Measurements from ENCODE around the gene ADIG.

Gene ADIG

GRCh38 chr20:38564680-38565079 is 16.3 kb upstream of the ADIG start:
- ATAC-seq (ENCODE audit: insufficient read depth, low read depth) (no peak), DNase-seq (no peak)
- no peaks in the 10 kb centered on the region for H3K4me1 ChIP-seq (ENCODE audit: insufficient read depth, low read length)
- H3K27ac ChIP-seq (ENCODE audit: low read length) = no peak overlapping the region
- no peak overlapping the region for H3K4me3 ChIP-seq (ENCODE audit: low read depth in 1 of 2, low read length in 2 of 2)
- H3K9ac ChIP-seq (ENCODE audit: low read depth, low read length) = no peak overlapping the region
- H2AFZ ChIP-seq (ENCODE audit: low read depth, low read length) = no peak overlapping the region
- H3K27me3 ChIP-seq (ENCODE audit: insufficient read depth, low read length, poor library complexity) = no peaks in the 10 kb centered on the region
- H3K9me3 ChIP-seq (ENCODE audit: insufficient read depth, low read length, severe bottlenecking) = no peaks in the 10 kb centered on the region
- H3K79me2 ChIP-seq (ENCODE audit: insufficient read depth, low read length) = no peaks in the 10 kb centered on the region
- H3K36me3 ChIP-seq (ENCODE audit: insufficient read depth, low read length) = peaks cover 76% of the 10 kb centered on the region
- no peak overlapping the region for H3K4me2 ChIP-seq (ENCODE audit: insufficient read depth, low read length)
- H4K20me1 ChIP-seq (ENCODE audit: insufficient read depth, low read length) = no peaks in the 10 kb centered on the region
- TF ChIP-seq, protein P1, sequence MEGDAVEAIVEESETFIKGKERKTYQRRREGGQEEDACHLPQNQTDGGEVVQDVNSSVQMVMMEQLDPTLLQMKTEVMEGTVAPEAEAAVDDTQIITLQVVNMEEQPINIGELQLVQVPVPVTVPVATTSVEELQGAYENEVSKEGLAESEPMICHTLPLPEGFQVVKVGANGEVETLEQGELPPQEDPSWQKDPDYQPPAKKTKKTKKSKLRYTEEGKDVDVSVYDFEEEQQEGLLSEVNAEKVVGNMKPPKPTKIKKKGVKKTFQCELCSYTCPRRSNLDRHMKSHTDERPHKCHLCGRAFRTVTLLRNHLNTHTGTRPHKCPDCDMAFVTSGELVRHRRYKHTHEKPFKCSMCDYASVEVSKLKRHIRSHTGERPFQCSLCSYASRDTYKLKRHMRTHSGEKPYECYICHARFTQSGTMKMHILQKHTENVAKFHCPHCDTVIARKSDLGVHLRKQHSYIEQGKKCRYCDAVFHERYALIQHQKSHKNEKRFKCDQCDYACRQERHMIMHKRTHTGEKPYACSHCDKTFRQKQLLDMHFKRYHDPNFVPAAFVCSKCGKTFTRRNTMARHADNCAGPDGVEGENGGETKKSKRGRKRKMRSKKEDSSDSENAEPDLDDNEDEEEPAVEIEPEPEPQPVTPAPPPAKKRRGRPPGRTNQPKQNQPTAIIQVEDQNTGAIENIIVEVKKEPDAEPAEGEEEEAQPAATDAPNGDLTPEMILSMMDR (IDR thresholded peaks at IDR 0.05; ENCODE audit: borderline replicate concordance, extremely low read depth, low read length, poor library complexity, severe bottlenecking) = no peak
- TF ChIP-seq EZH2 (IDR thresholded peaks at IDR 0.05; ENCODE audit: borderline replicate concordance, low read depth, low read length, severe bottlenecking) = no peak

DNA sequence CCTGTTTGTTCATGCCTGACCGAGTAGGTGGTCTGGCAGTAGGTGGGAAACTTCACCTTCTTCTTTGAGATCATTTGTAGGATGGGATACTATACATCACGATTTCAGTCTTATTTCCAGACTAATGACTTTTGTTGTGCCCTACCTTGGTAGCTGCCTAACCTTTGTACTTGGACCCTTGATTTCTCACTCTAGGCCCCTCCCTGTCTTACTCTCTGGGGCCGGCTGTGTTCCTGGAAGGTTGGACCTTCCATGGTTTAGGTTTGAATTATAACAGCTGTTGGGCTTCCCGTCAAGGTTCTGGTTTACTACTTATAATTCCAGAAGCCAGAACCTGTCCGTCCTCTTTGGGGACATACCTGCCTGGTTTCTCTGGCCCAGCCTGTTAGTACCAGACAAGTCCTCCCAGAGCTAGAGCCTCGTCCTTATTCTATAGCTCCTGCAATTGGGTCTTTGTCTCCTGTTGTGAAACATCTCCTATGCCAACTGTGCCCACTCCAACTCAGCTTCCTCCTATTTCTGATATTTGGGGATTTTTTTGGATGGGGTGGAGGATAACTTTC is 14.9 kb upstream of the ADIG start:
- Histone ChIP-seq H2AFZ (ENCODE audit: low read depth, low read length) (no peak overlapping the region), H3K9ac (ENCODE audit: low read depth, low read length) (no peak overlapping the region)
- ATAC-seq (ENCODE audit: insufficient read depth, low read depth) = no peak

DNA sequence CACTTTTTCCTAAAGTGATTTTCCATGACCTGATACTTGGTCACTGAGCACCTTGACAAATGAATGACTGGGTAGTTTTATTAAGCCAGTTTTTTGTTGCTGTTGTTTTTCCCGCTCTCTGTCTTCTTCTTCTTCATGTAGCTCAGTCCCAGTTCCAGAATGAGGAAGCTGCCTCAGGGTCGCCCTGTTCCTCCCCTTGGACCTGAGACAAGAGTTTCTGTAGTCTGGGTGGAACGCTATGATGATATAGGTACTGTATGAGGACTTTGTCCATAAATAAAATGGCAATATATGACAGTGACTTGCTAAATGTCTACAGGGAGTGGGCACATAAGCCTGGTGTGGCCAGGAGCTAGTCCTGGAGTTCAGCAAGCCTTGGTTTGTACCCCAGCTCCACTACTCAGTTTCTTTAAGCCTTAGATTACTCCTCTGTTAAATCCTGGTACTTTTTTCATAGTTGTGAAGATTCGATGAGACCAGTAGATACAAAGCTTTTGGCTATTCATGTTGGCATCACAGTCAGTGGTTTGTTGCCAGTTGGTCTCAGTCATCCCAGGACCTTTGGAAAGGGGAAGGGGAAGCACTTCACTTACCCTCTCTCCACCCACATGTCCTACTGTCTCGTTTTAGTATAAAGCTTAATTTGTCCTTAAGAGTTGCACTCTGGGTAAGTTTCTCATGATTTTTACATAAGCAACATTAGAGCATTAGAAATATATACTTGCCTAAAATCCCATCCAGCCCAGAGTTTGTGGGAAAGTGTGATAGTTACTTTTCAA is 11.1 kb upstream of the ADIG start:
- TF ChIP-seq, protein P1 (IDR thresholded peaks at IDR 0.05; ENCODE audit: borderline replicate concordance, extremely low read depth, low read length, poor library complexity, severe bottlenecking) = no peak
- no peak for TF ChIP-seq EZH2 (IDR thresholded peaks at IDR 0.05; ENCODE audit: borderline replicate concordance, low read depth, low read length, severe bottlenecking)
- Histone ChIP-seq H3K4me3 (ENCODE audit: low read depth in 1 of 2, low read length in 2 of 2) (no peak overlapping the region), H4K20me1 (ENCODE audit: insufficient read depth, low read length) (no peaks in the 10 kb centered on the region), H3K79me2 (ENCODE audit: insufficient read depth, low read length) (no peaks in the 10 kb centered on the region), H3K27me3 (ENCODE audit: insufficient read depth, low read length, poor library complexity) (no peaks in the 10 kb centered on the region), H3K9me3 (ENCODE audit: insufficient read depth, low read length, severe bottlenecking) (no peaks in the 10 kb centered on the region), H2AFZ (ENCODE audit: low read depth, low read length) (no peak overlapping the region), H3K4me1 (ENCODE audit: insufficient read depth, low read length) (no peaks in the 10 kb centered on the region), H3K9ac (ENCODE audit: low read depth, low read length) (no peak overlapping the region), H3K36me3 (ENCODE audit: insufficient read depth, low read length) (peaks cover 75% of the 10 kb centered on the region), H3K27ac (ENCODE audit: low read length) (no peak overlapping the region), H3K4me2 (ENCODE audit: insufficient read depth, low read length) (no peak overlapping the region)
- no peak for DNase-seq
- no peak for ATAC-seq (ENCODE audit: insufficient read depth, low read depth)

More for the DNA sequence above, 14.9 kb upstream of the ADIG start:
- Histone ChIP-seq H3K4me3 (ENCODE audit: low read depth in 1 of 2, low read length in 2 of 2) (no peak overlapping the region), H3K9me3 (ENCODE audit: insufficient read depth, low read length, severe bottlenecking) (no peaks in the 10 kb centered on the region), H3K4me2 (ENCODE audit: insufficient read depth, low read length) (no peak overlapping the region), H3K79me2 (ENCODE audit: insufficient read depth, low read length) (no peaks in the 10 kb centered on the region), H3K4me1 (ENCODE audit: insufficient read depth, low read length) (no peaks in the 10 kb centered on the region), H3K27ac (ENCODE audit: low read length) (no peak overlapping the region), H4K20me1 (ENCODE audit: insufficient read depth, low read length) (no peaks in the 10 kb centered on the region), H3K36me3 (ENCODE audit: insufficient read depth, low read length) (peaks cover 77% of the 10 kb centered on the region), H3K27me3 (ENCODE audit: insufficient read depth, low read length, poor library complexity) (no peaks in the 10 kb centered on the region)
- TF ChIP-seq, protein P1 (IDR thresholded peaks at IDR 0.05; ENCODE audit: borderline replicate concordance, extremely low read depth, low read length, poor library complexity, severe bottlenecking) = no peak
- TF ChIP-seq EZH2 (IDR thresholded peaks at IDR 0.05; ENCODE audit: borderline replicate concordance, low read depth, low read length, severe bottlenecking) = no peak
- no peak for DNase-seq

All from DND-41 (cell line).